ENCODE data around the gene PLEKHB1.

GRCh38 chr11:73662445-73663157 is 16.2 kb downstream of the PLEKHB1 start:
- TF ChIP-seq CTCF (IDR thresholded peaks at IDR 0.05; ENCODE audit: insufficient read depth, low read length, poor library complexity, severe bottlenecking) (no peak), EZH2phosphoT487 (conservative IDR thresholded peaks at IDR 0.05; ENCODE audit: low read length) (no peak)

All from SU-DHL-6 (cell line).